ENCODE data around the gene UTP3.

GRCh38 chr4:70714079-70714887, 26.0 kb downstream of the UTP3 start:
- TF ChIP-seq CTCF (conservative IDR thresholded peaks at IDR 0.05) = no peak
- no peak for TF ChIP-seq EZH2 (IDR thresholded peaks at IDR 0.05; ENCODE audit: low read depth)
